ENCODE data around the gene ZNF254. TPM values are rescaled to one million over a fixed set of nuclear protein-coding genes. Genes with fewer than 3 reads are reported as not detected.
"Not testable (repeated sequence)": the region's sequence is repeated elsewhere in the genome, so short reads cannot be mapped to it uniquely, and the experiment has no call there.

The ZNF254 gene
- polyA plus RNA-seq, 6 donors from 2014 or later, result 6.6 to 13.1 (median 11.2) TPM

GRCh38 chr19:24078680-24079079 lies 8.3 kb upstream of the ZNF254 start:
- peaks cover 0 to 15% (median 2%) of the 10 kb centered on the region in 3 donors for H3K4me1 Mint-ChIP-seq
- no peak overlapping the region for H3K27ac Mint-ChIP-seq
- peaks cover 0 to 6% (median 0%) of the 10 kb centered on the region in 7 donors for H3K9me3 Mint-ChIP-seq
- peaks cover 5 to 27% of the 10 kb centered on the region in 2 donors for H3K36me3 Mint-ChIP-seq
- ATAC-seq (ENCODE audit: low read depth in 2 of 2), result no peak
- H3K4me3 Mint-ChIP-seq, result no peak overlapping the region
- no peak for DNase-seq
- no peaks in the 10 kb centered on the region for H3K27me3 Mint-ChIP-seq

GRCh38 chr19:24081056-24081455 lies 5.9 kb upstream of the ZNF254 start:
- no peak for ATAC-seq (ENCODE audit: low read depth in 2 of 2)
- H3K36me3 Mint-ChIP-seq, result peaks cover 5 to 14% of the 10 kb centered on the region in 2 donors
- H3K4me3 Mint-ChIP-seq, result no peak overlapping the region
- no peaks in the 10 kb centered on the region for H3K27me3 Mint-ChIP-seq
- peaks cover 0 to 9% (median 2%) of the 10 kb centered on the region in 3 donors for H3K4me1 Mint-ChIP-seq
- H3K9me3 Mint-ChIP-seq, result peaks cover 0 to 2% (median 0%) of the 10 kb centered on the region in 7 donors
- no peak for DNase-seq
- H3K27ac Mint-ChIP-seq, result peak overlapping the region in 1 of 6 donors; percentile 59

GRCh38 chr19:24098359-24098758 lies 11.4 kb downstream of the ZNF254 start:
- peaks cover 24 to 44% (median 34%) of the 10 kb centered on the region in 3 donors for H3K4me1 Mint-ChIP-seq

GRCh38 chr19:24099829-24100228 lies 12.8 kb downstream of the ZNF254 start:
- Mint-ChIP-seq H3K9me3 (peaks cover 0 to 17% (median 0%) of the 10 kb centered on the region in 7 donors), H3K27ac (no peak overlapping the region), H3K27me3 (no peaks in the 10 kb centered on the region), H3K4me3 (no peak overlapping the region), H3K4me1 (peaks cover 20 to 32% (median 24%) of the 10 kb centered on the region in 3 donors), H3K36me3 (peaks cover 10 to 35% of the 10 kb centered on the region in 2 donors)
- DNase-seq (no peak), ATAC-seq (ENCODE audit: low read depth in 2 of 2) (no peak)

More at GRCh38 chr19:24098359-24098758, 11.4 kb downstream of the ZNF254 start:
- ATAC-seq (ENCODE audit: low read depth in 2 of 2), result no peak
- DNase-seq, result no peak
- Mint-ChIP-seq H3K36me3 (peaks cover 5 to 24% of the 10 kb centered on the region in 2 donors), H3K9me3 (peaks cover 0 to 14% (median 0%) of the 10 kb centered on the region in 7 donors), H3K27ac (peak overlapping the region in 1 of 6 donors; percentile 84), H3K27me3 (no peaks in the 10 kb centered on the region), H3K4me3 (no peak overlapping the region)

- H3K4me3 Mint-ChIP-seq; DNase-seq; H3K27ac Mint-ChIP-seq; H3K27me3 Mint-ChIP-seq; ATAC-seq (ENCODE audit: low read depth in 2 of 2): not testable (repeated sequence)
- peaks cover 13 to 24% (median 17%) of the 10 kb centered on the region in 3 donors for H3K4me1 Mint-ChIP-seq
- H3K36me3 Mint-ChIP-seq, result peaks cover 16 to 36% of the 10 kb centered on the region in 2 donors
- peaks cover 0 to 10% (median 2%) of the 10 kb centered on the region in 7 donors for H3K9me3 Mint-ChIP-seq
Observed at GRCh38 chr19:24100597-24100996, 13.6 kb downstream of the ZNF254 start.

- Mint-ChIP-seq H3K4me1 (peaks cover 6 to 15% (median 13%) of the 10 kb centered on the region in 3 donors), H3K27ac (peak overlapping the region in 1 of 6 donors; percentile 8), H3K9me3 (peaks cover 0 to 9% (median 0%) of the 10 kb centered on the region in 7 donors), H3K36me3 (peaks cover 19 to 41% of the 10 kb centered on the region in 2 donors), H3K27me3 (no peaks in the 10 kb centered on the region), H3K4me3 (no peak overlapping the region)
- ATAC-seq (ENCODE audit: low read depth in 2 of 2), result no peak
- DNase-seq, result no peak
Observed at GRCh38 chr19:24101459-24102115, 14.6 kb downstream of the ZNF254 start.

GRCh38 chr19:24127601-24128000 lies 40.6 kb downstream of the ZNF254 start:
- Mint-ChIP-seq H3K27ac (no peak overlapping the region), H3K9me3 (peaks cover 0 to 91% (median 79%) of the 10 kb centered on the region in 7 donors), H3K4me1 (no peaks in the 10 kb centered on the region), H3K4me3 (no peak overlapping the region), H3K36me3 (peaks cover 53 to 60% of the 10 kb centered on the region in 2 donors), H3K27me3 (no peaks in the 10 kb centered on the region)
- ATAC-seq (ENCODE audit: low read depth in 2 of 2), result no peak
- DNase-seq, result no peak

GRCh38 chr19:24140099-24140498 lies 53.1 kb downstream of the ZNF254 start:
- Mint-ChIP-seq H3K36me3 (peaks cover 28 to 33% of the 10 kb centered on the region in 2 donors), H3K27me3 (no peaks in the 10 kb centered on the region), H3K9me3 (peaks cover 4 to 92% (median 80%) of the 10 kb centered on the region in 7 donors), H3K4me1 (peaks cover 0 to 4% (median 0%) of the 10 kb centered on the region in 3 donors), H3K27ac (no peak overlapping the region), H3K4me3 (no peak overlapping the region)
- no peak for ATAC-seq (ENCODE audit: low read depth in 2 of 2)
- no peak for DNase-seq

GRCh38 chr19:24140591-24140990 lies 53.6 kb downstream of the ZNF254 start:
- DNase-seq (no peak), ATAC-seq (ENCODE audit: low read depth in 2 of 2) (no peak)
- Mint-ChIP-seq H3K27me3 (no peaks in the 10 kb centered on the region), H3K4me3 (no peak overlapping the region), H3K4me1 (peaks cover 0 to 4% (median 0%) of the 10 kb centered on the region in 3 donors), H3K9me3 (peaks cover 4 to 92% (median 77%) of the 10 kb centered on the region in 7 donors), H3K36me3 (peaks cover 27 to 28% of the 10 kb centered on the region in 2 donors), H3K27ac (no peak overlapping the region)

- no peak overlapping the region for H3K27ac Mint-ChIP-seq
- ATAC-seq (ENCODE audit: low read depth in 2 of 2), result no peak
- no peak overlapping the region for H3K4me3 Mint-ChIP-seq
- no peaks in the 10 kb centered on the region for H3K27me3 Mint-ChIP-seq
- H3K9me3 Mint-ChIP-seq, result peaks cover 2 to 90% (median 76%) of the 10 kb centered on the region in 7 donors
- no peak for DNase-seq
- peaks cover 18 to 25% of the 10 kb centered on the region in 2 donors for H3K36me3 Mint-ChIP-seq
- peaks cover 0 to 2% (median 0%) of the 10 kb centered on the region in 3 donors for H3K4me1 Mint-ChIP-seq
Observed at GRCh38 chr19:24141612-24142011, 54.6 kb downstream of the ZNF254 start.

- peaks cover 0 to 90% (median 73%) of the 10 kb centered on the region in 7 donors for H3K9me3 Mint-ChIP-seq
- H3K4me3 Mint-ChIP-seq, result no peak overlapping the region
- no peaks in the 10 kb centered on the region for H3K4me1 Mint-ChIP-seq
- H3K36me3 Mint-ChIP-seq, result peaks cover 14 to 20% of the 10 kb centered on the region in 2 donors
- H3K27ac Mint-ChIP-seq, result no peak overlapping the region
- no peak for ATAC-seq (ENCODE audit: low read depth in 2 of 2)
- no peaks in the 10 kb centered on the region for H3K27me3 Mint-ChIP-seq
- DNase-seq, result no peak
Observed at GRCh38 chr19:24142771-24143170, 55.8 kb downstream of the ZNF254 start.

- ATAC-seq (ENCODE audit: low read depth in 2 of 2) (no peak), DNase-seq (no peak)
- H3K9me3 Mint-ChIP-seq, result peaks cover 14 to 92% (median 58%) of the 10 kb centered on the region in 7 donors
Observed at GRCh38 chr19:24159707-24160106, 72.7 kb downstream of the ZNF254 start.

GRCh38 chr19:24166055-24166454 lies 79.1 kb downstream of the ZNF254 start:
- ATAC-seq (ENCODE audit: low read depth in 2 of 2) (no peak), DNase-seq (no peak)
- Mint-ChIP-seq H3K27me3 (no peaks in the 10 kb centered on the region), H3K4me1 (no peaks in the 10 kb centered on the region), H3K9me3 (peaks cover 9 to 81% (median 55%) of the 10 kb centered on the region in 7 donors), H3K36me3 (peaks cover 8 to 21% of the 10 kb centered on the region in 2 donors), H3K27ac (no peak overlapping the region), H3K4me3 (peak overlapping the region in 1 of 8 donors; percentile 77)

More at GRCh38 chr19:24159707-24160106, 72.7 kb downstream of the ZNF254 start:
- H3K4me1 Mint-ChIP-seq, result no peaks in the 10 kb centered on the region
- H3K27ac Mint-ChIP-seq, result no peak overlapping the region
- peaks cover 24 to 32% of the 10 kb centered on the region in 2 donors for H3K36me3 Mint-ChIP-seq
- no peak overlapping the region for H3K4me3 Mint-ChIP-seq
- no peaks in the 10 kb centered on the region for H3K27me3 Mint-ChIP-seq

- H3K4me1 Mint-ChIP-seq, result no peaks in the 10 kb centered on the region
- no peak for ATAC-seq (ENCODE audit: low read depth in 2 of 2)
- no peak for DNase-seq
- no peak overlapping the region for H3K4me3 Mint-ChIP-seq
- H3K27ac Mint-ChIP-seq, result no peak overlapping the region
- peaks cover 5 to 59% (median 32%) of the 10 kb centered on the region in 7 donors for H3K9me3 Mint-ChIP-seq
- peaks cover 9 to 12% of the 10 kb centered on the region in 2 donors for H3K36me3 Mint-ChIP-seq
- H3K27me3 Mint-ChIP-seq, result peaks cover 0 to 3% (median 0%) of the 10 kb centered on the region in 3 donors
Observed at GRCh38 chr19:24173882-24174281, 86.9 kb downstream of the ZNF254 start.
